Ramos (cell line): ENCODE data around the gene CTNS.

ENCODE experiments used
- in situ Hi-C: fragments of 300-500 bp; cut with MboI; formaldehyde crosslinking; loops from one replicate; pipeline ENCODE4 v1.14.3; 2022; ENCODE audit warnings: low sequenced_read_pairs; ENCODE audit not compliant: unreplicated experiment

CTNS gene

GRCh38 chr17:3636154-3636907, at the start of gene CTNS, which contains the start of gene SHPK:
CTNS (plus strand) TSS chr17:3636760; CDS start chr17:3640207, 3,447 bp downstream.
SHPK (minus strand) TSS chr17:3636250; CDS start chr17:3636219, 31 bp downstream.
- in situ Hi-C loops = no loop called here

- in situ Hi-C loops = no loop called here
These were observed 46.8 kb upstream of the CTNS start for GRCh38 chr17:3589784-3590183.

GRCh38 chr17:3590231-3590630, 46.3 kb upstream of the CTNS start:
- in situ Hi-C loops = no loop called here

GRCh38 chr17:3590768-3591167, 45.8 kb upstream of the CTNS start:
- in situ Hi-C loops = no loop called here

GRCh38 chr17:3592216-3592860, 44.2 kb upstream of the CTNS start:
- in situ Hi-C loops = no loop called here

- in situ Hi-C loops = no loop called here
These were observed 43.2 kb upstream of the CTNS start for GRCh38 chr17:3593384-3593783.

- in situ Hi-C loops = no loop called here
These were observed 42.3 kb upstream of the CTNS start for GRCh38 chr17:3594051-3594800.

GRCh38 chr17:3594976-3595375, 41.6 kb upstream of the CTNS start:
- in situ Hi-C loops = no loop called here

- in situ Hi-C loops = no loop called here
These were observed 39.6 kb upstream of the CTNS start for GRCh38 chr17:3596804-3597464.

GRCh38 chr17:3598078-3598477, 38.5 kb upstream of the CTNS start:
- in situ Hi-C loops = no loop called here

- in situ Hi-C loops = no loop called here
These were observed 35.9 kb upstream of the CTNS start for GRCh38 chr17:3600529-3601205.

GRCh38 chr17:3602499-3602898, 34.1 kb upstream of the CTNS start:
- in situ Hi-C loops = no loop called here

GRCh38 chr17:3603119-3603869, 33.3 kb upstream of the CTNS start:
- in situ Hi-C loops = no loop called here

- in situ Hi-C loops = no loop called here
These were observed 32.7 kb upstream of the CTNS start for GRCh38 chr17:3603870-3604259.

- in situ Hi-C loops = no loop called here
These were observed 26.9 kb upstream of the CTNS start for GRCh38 chr17:3609689-3610088.

GRCh38 chr17:3610523-3610922, 26.0 kb upstream of the CTNS start:
- in situ Hi-C loops = no loop called here

GRCh38 chr17:3613124-3613523, 23.4 kb upstream of the CTNS start:
- in situ Hi-C loops = no loop called here

- in situ Hi-C loops = no loop called here
These were observed 21.2 kb upstream of the CTNS start for GRCh38 chr17:3615160-3615870.
